ENCODE data around the gene GRM7.

- TF ChIP-seq POLR2A (IDR thresholded peaks at IDR 0.05) (no peak), CTCF (IDR thresholded peaks at IDR 0.05) (no peak)
These were observed 702.0 kb downstream of the GRM7 start for GRCh38 chr3:7562892-7563291.

All from adrenal gland (tissue), 5 donors.